HepG2 (cell line): ENCODE measurements around the gene UCKL1. TPM values are rescaled to one million over a fixed set of nuclear protein-coding genes. Genes with fewer than 3 reads are reported as not detected.

ENCODE experiments used
- DZIP1 ChIP-seq: sonication (generic); formaldehyde crosslinking; IDR thresholded peaks from 2 replicates; pipeline ENCODE4 v1.5.0; 2020; ENCODE audit warnings: mild to moderate bottlenecking, missing genetic modification reagents
- E2F5 ChIP-seq: sonication (generic); formaldehyde crosslinking; conservative IDR thresholded peaks from 2 replicates; pipeline ENCODE4 v1.4.0; 2020; ENCODE audit warnings: missing genetic modification reagents
- HNRNPL ChIP-seq: fragments of 200-400 bp; formaldehyde crosslinking; IDR thresholded peaks from 2 replicates; pipeline ENCODE4 v1.6.1; 2017; ENCODE audit warnings: mild to moderate bottlenecking, low read depth, low read length
- IRF9 ChIP-seq: sonication (generic); formaldehyde crosslinking; IDR thresholded peaks from 2 replicates; pipeline ENCODE4 v1.8.0; 2022; ENCODE audit warnings: missing genetic modification reagents, mild to moderate bottlenecking, borderline replicate concordance
- IRX3 ChIP-seq: sonication (generic); formaldehyde crosslinking; IDR thresholded peaks from 2 replicates; pipeline ENCODE4 v1.8.1; 2023; ENCODE audit warnings: mild to moderate bottlenecking, low read depth, missing genetic modification reagents, borderline replicate concordance
- ISL2 ChIP-seq: sonication (generic); formaldehyde crosslinking; IDR thresholded peaks from 2 replicates; pipeline ENCODE4 v1.5.0; 2020; ENCODE audit warnings: missing genetic modification reagents
- KDM2A ChIP-seq: sonication (generic); formaldehyde crosslinking; IDR thresholded peaks from 2 replicates; pipeline ENCODE4 v1.4.0; 2020; ENCODE audit warnings: low read depth, missing genetic modification reagents, borderline replicate concordance
- NFRKB ChIP-seq: fragments of 450-650 bp; IDR thresholded peaks from 2 replicates; pipeline ENCODE4 v1.6.1; 2017
- POLR2A ChIP-seq, 2 experiments: IDR thresholded peaks; 2 replicates each; pipeline ENCODE4 v1.6.1; 2011; ENCODE audit warnings: low read depth in 2 of 2, low read length in 2 of 2, mild to moderate bottlenecking in 1 of 2, moderate library complexity in 1 of 2; ENCODE audit not compliant: insufficient read depth in 1 of 2
- PRPF4 ChIP-seq: fragments of 200-400 bp; formaldehyde crosslinking; IDR thresholded peaks from 2 replicates; pipeline ENCODE4 v1.6.1; 2016; ENCODE audit warnings: low read length, low read depth; ENCODE audit not compliant: poor library complexity, severe bottlenecking
- SNAPC4 ChIP-seq: sonication (generic); formaldehyde crosslinking; IDR thresholded peaks from 2 replicates; pipeline ENCODE4 v1.4.0; 2020; ENCODE audit warnings: mild to moderate bottlenecking, missing genetic modification reagents
- YEATS2 ChIP-seq: sonication (generic); formaldehyde crosslinking; IDR thresholded peaks from 2 replicates; pipeline ENCODE4 v1.4.0; 2020; ENCODE audit warnings: missing genetic modification reagents, borderline replicate concordance
- ZMAT5 ChIP-seq: sonication (generic); formaldehyde crosslinking; IDR thresholded peaks from 2 replicates; pipeline ENCODE4 v1.5.0; 2020; ENCODE audit warnings: mild to moderate bottlenecking, low read depth, missing genetic modification reagents, borderline replicate concordance
- ZNF256 ChIP-seq: sonication (generic); formaldehyde crosslinking; conservative IDR thresholded peaks from 2 replicates; pipeline ENCODE4 v1.4.0; 2020; ENCODE audit warnings: missing genetic modification reagents
- ZNF670 ChIP-seq: sonication (generic); formaldehyde crosslinking; IDR thresholded peaks from 2 replicates; pipeline ENCODE4 v1.8.0; 2022; ENCODE audit warnings: mild to moderate bottlenecking, missing genetic modification reagents, borderline replicate concordance
- polyA plus RNA-seq, 8 experiments: library from polyadenylated mRNA; depleted of rRNA in 3 of 8; stranded (reverse) in 7 of 8; unstranded in 1 of 8; fragments of >200 nt; fragmentation: Illumina TruSeq in 4 of 8; extraction: Trizol in 4 of 8; gene quantifications; 2 replicates each; pipeline versions ENCODE4 v1.2.1 to v1.2.3, GENCODE V29; 2011 to 2016; ENCODE audit warnings: low read depth in 4 of 8, missing spikeins in 1 of 8, mixed read lengths in 1 of 8; ENCODE audit not compliant: insufficient read depth in 1 of 8
- total RNA-seq, 5 experiments: library from RNA; depleted of rRNA; stranded (reverse); fragments of >200 nt; fragmentation: Illumina TruSeq; extraction: Trizol; gene quantifications; 2 replicates each; pipeline ENCODE4 v1.2.3, GENCODE V29; 2016; ENCODE audit warnings: low read depth in 1 of 5

UCKL1 gene
- total and polyA plus RNA-seq, 2 of the 13 experiments (the other 11 are each of a cell fraction or from before 2014, with no cell fraction given) = 50.2 to 126 TPM

GRCh38 chr20:63980806-63981728, 24.9 kb upstream of the UCKL1 start, which contains the start of gene PRPF6 (continued):
- TF ChIP-seq PRPF4 (no peak), POLR2A (IDR thresholded peaks at IDR 0.05; ENCODE audit: insufficient read depth in 1 of 2, low read depth in 2 of 2, low read length in 2 of 2) (peak in 1 of 2 experiments; percentile 95; a peak in 2 of 4 replicates), YEATS2 (CRISPR knock-in tag) (peak; percentile 99), ZMAT5 (CRISPR knock-in tag) (peak; percentile 91; the same call in 1 of the 2 replicates), ISL2 (CRISPR knock-in tag) (peak; percentile 88), IRF9 (CRISPR knock-in tag) (peak; percentile 86), NFRKB (no peak), KDM2A (CRISPR knock-in tag) (peak; percentile 99), HNRNPL (0 out of 2 replicates have a peak, but pooled peaks have one; percentile 61), ZNF256 (CRISPR knock-in tag) (peak; percentile 75; the same call in 1 of the 2 replicates), DZIP1 (CRISPR knock-in tag) (peak; percentile 60; the same call in 1 of the 2 replicates), SNAPC4 (peak; percentile 91), E2F5 (CRISPR knock-in tag) (peak; percentile 78), IRX3 (no peak), ZNF670 (CRISPR knock-in tag) (peak; percentile 96)
